ENCODE data around the gene UBE2U.

Gene UBE2U

GRCh38 chr1:64184003-64184440 lies 19.4 kb upstream of the UBE2U start:
- Histone ChIP-seq H3K79me2 (ENCODE audit: insufficient read depth, low read length) (no peaks in the 10 kb centered on the region), H3K36me3 (ENCODE audit: low read length) (no peaks in the 10 kb centered on the region), H3K27ac (ENCODE audit: low read depth, low read length) (no peak overlapping the region), H3K9me2 (replicated peaks; ENCODE audit: insufficient read depth, low read length) (no peaks in the 10 kb centered on the region), H3K4me3 (ENCODE audit: insufficient read depth, low read length, poor library complexity, severe bottlenecking) (no peak overlapping the region), H3K9me3 (ENCODE audit: insufficient read depth, low read length) (no peaks in the 10 kb centered on the region), H3K4me2 (ENCODE audit: low read depth, low read length, poor library complexity, severe bottlenecking) (no peak overlapping the region), H3F3A (ENCODE audit: insufficient read depth) (no peaks in the 10 kb centered on the region), H2AFZ (ENCODE audit: low read depth, low read length, severe bottlenecking) (no peak overlapping the region), H3K9ac (ENCODE audit: low read length) (no peak overlapping the region), H4K20me1 (ENCODE audit: low read depth, low read length) (no peaks in the 10 kb centered on the region), H3K27me3 (ENCODE audit: low read length) (0 out of 2 replicates have a peak, but pooled peaks cover 5% of the 10 kb centered on the region)
- TF ChIP-seq CTCF (IDR thresholded peaks at IDR 0.05; ENCODE audit: insufficient read depth, low read length, poor library complexity, severe bottlenecking) = no peak
- no peak for TF ChIP-seq EZH2phosphoT487 (conservative IDR thresholded peaks at IDR 0.05; ENCODE audit: low read length)

- Histone ChIP-seq H3K9me3 (ENCODE audit: insufficient read depth, low read length) (no peaks in the 10 kb centered on the region), H3K27ac (ENCODE audit: low read depth, low read length) (no peak overlapping the region), H3K9ac (ENCODE audit: low read length) (no peak overlapping the region), H3K79me2 (ENCODE audit: insufficient read depth, low read length) (no peaks in the 10 kb centered on the region), H3F3A (ENCODE audit: insufficient read depth) (no peaks in the 10 kb centered on the region), H3K36me3 (ENCODE audit: low read length) (no peaks in the 10 kb centered on the region), H4K20me1 (ENCODE audit: low read depth, low read length) (no peaks in the 10 kb centered on the region), H3K4me3 (ENCODE audit: insufficient read depth, low read length, poor library complexity, severe bottlenecking) (no peak overlapping the region), H3K9me2 (replicated peaks; ENCODE audit: insufficient read depth, low read length) (no peaks in the 10 kb centered on the region), H2AFZ (ENCODE audit: low read depth, low read length, severe bottlenecking) (no peak overlapping the region), H3K27me3 (ENCODE audit: low read length) (no peaks in the 10 kb centered on the region), H3K4me2 (ENCODE audit: low read depth, low read length, poor library complexity, severe bottlenecking) (no peak overlapping the region)
- TF ChIP-seq EZH2phosphoT487 (conservative IDR thresholded peaks at IDR 0.05; ENCODE audit: low read length) (no peak), CTCF (IDR thresholded peaks at IDR 0.05; ENCODE audit: insufficient read depth, low read length, poor library complexity, severe bottlenecking) (no peak)
These were observed 17.1 kb upstream of the UBE2U start for GRCh38 chr1:64186138-64186897.

GRCh38 chr1:64186898-64187280 lies 16.5 kb upstream of the UBE2U start:
- no peaks in the 10 kb centered on the region for H3F3A ChIP-seq (ENCODE audit: insufficient read depth)
- H3K4me2 ChIP-seq (ENCODE audit: low read depth, low read length, poor library complexity, severe bottlenecking) = no peak overlapping the region
- H3K9ac ChIP-seq (ENCODE audit: low read length) = no peak overlapping the region

More at GRCh38 chr1:64186898-64187280, 16.5 kb upstream of the UBE2U start:
- Histone ChIP-seq H3K36me3 (ENCODE audit: low read length) (no peaks in the 10 kb centered on the region), H4K20me1 (ENCODE audit: low read depth, low read length) (no peaks in the 10 kb centered on the region), H3K4me3 (ENCODE audit: insufficient read depth, low read length, poor library complexity, severe bottlenecking) (no peak overlapping the region), H3K27ac (ENCODE audit: low read depth, low read length) (no peak overlapping the region), H3K9me2 (replicated peaks; ENCODE audit: insufficient read depth, low read length) (no peaks in the 10 kb centered on the region), H2AFZ (ENCODE audit: low read depth, low read length, severe bottlenecking) (no peak overlapping the region), H3K79me2 (ENCODE audit: insufficient read depth, low read length) (no peaks in the 10 kb centered on the region), H3K27me3 (ENCODE audit: low read length) (no peaks in the 10 kb centered on the region), H3K9me3 (ENCODE audit: insufficient read depth, low read length) (no peaks in the 10 kb centered on the region)
- TF ChIP-seq EZH2phosphoT487 (conservative IDR thresholded peaks at IDR 0.05; ENCODE audit: low read length) (no peak), CTCF (IDR thresholded peaks at IDR 0.05; ENCODE audit: insufficient read depth, low read length, poor library complexity, severe bottlenecking) (no peak)
